Measurements from ENCODE around the gene TCEA2. TPM values are rescaled to one million over a fixed set of nuclear protein-coding genes. Genes with fewer than 3 reads are reported as not detected.
"Not testable (repeated sequence)": the region's sequence is repeated elsewhere in the genome, so short reads cannot be mapped to it uniquely, and the experiment has no call there.

The TCEA2 gene
- total RNA-seq, 4 donors from 2014 or later, result 28.1 to 39.7 (median 33.6) TPM

- 80% methylated on average over 9 of the region's 13 CpGs; no CpG with 5 or more reads in 1 of the 2 donors for WGBS, 2 donors (ENCODE audit: low coverage in 1 of 2)
- Histone ChIP-seq H3K9me3 (no peaks in the 10 kb centered on the region), H3K4me1 (no peaks in the 10 kb centered on the region), H3K27ac (no peak overlapping the region), H3K27me3 (peaks cover 4% of the 10 kb centered on the region), H3K36me3 (no peaks in the 10 kb centered on the region), H3K4me3 (no peak overlapping the region)
- TF ChIP-seq, protein P1, sequence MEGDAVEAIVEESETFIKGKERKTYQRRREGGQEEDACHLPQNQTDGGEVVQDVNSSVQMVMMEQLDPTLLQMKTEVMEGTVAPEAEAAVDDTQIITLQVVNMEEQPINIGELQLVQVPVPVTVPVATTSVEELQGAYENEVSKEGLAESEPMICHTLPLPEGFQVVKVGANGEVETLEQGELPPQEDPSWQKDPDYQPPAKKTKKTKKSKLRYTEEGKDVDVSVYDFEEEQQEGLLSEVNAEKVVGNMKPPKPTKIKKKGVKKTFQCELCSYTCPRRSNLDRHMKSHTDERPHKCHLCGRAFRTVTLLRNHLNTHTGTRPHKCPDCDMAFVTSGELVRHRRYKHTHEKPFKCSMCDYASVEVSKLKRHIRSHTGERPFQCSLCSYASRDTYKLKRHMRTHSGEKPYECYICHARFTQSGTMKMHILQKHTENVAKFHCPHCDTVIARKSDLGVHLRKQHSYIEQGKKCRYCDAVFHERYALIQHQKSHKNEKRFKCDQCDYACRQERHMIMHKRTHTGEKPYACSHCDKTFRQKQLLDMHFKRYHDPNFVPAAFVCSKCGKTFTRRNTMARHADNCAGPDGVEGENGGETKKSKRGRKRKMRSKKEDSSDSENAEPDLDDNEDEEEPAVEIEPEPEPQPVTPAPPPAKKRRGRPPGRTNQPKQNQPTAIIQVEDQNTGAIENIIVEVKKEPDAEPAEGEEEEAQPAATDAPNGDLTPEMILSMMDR (IDR thresholded peaks at IDR 0.05), result no peak
- TF ChIP-seq EP300 (IDR thresholded peaks at IDR 0.05) (no peak), POLR2A (IDR thresholded peaks at IDR 0.05) (no peak), POLR2AphosphoS5 (IDR thresholded peaks at IDR 0.05) (no peak)
- no peak for ATAC-seq
Measured at GRCh38 chr20:64113796-64114355, 50.9 kb downstream of the TCEA2 start.

GRCh38 chr20:64114356-64114971 lies 51.5 kb downstream of the TCEA2 start:
- H3K4me1 ChIP-seq, result no peaks in the 10 kb centered on the region
- WGBS, 2 donors (ENCODE audit: low coverage in 1 of 2), result 80% methylated on average over 1 of the region's 14 CpGs; no CpG with 5 or more reads in 1 of the 2 donors
- H3K27ac ChIP-seq, result no peak overlapping the region
- no peak for TF ChIP-seq POLR2A (IDR thresholded peaks at IDR 0.05)
- TF ChIP-seq POLR2AphosphoS5 (IDR thresholded peaks at IDR 0.05), result no peak
- TF ChIP-seq EP300 (IDR thresholded peaks at IDR 0.05), result no peak
- TF ChIP-seq, protein P1 (IDR thresholded peaks at IDR 0.05), result no peak
- no peaks in the 10 kb centered on the region for H3K9me3 ChIP-seq
- no peaks in the 10 kb centered on the region for H3K36me3 ChIP-seq
- no peak for ATAC-seq
- H3K27me3 ChIP-seq, result peaks cover 2% of the 10 kb centered on the region
- H3K4me3 ChIP-seq, result no peak overlapping the region

- Histone ChIP-seq H3K9me3 (no peaks in the 10 kb centered on the region), H3K4me3 (no peak overlapping the region), H3K4me1 (peaks cover 0 to 5% (median 2%) of the 10 kb centered on the region in 3 donors), H3K27me3 (peaks cover 7% of the 10 kb centered on the region), H3K36me3 (no peaks in the 10 kb centered on the region), H3K27ac (no peak overlapping the region)
- WGBS, 2 donors (ENCODE audit: low coverage in 1 of 2), result 75 to 100% methylated on average over 2 to 6 of the region's 14 CpGs
- TF ChIP-seq POLR2AphosphoS5 (IDR thresholded peaks at IDR 0.05), result no peak
- no peak for ATAC-seq
Measured at GRCh38 chr20:64115171-64115911, 52.3 kb downstream of the TCEA2 start.

DNA sequence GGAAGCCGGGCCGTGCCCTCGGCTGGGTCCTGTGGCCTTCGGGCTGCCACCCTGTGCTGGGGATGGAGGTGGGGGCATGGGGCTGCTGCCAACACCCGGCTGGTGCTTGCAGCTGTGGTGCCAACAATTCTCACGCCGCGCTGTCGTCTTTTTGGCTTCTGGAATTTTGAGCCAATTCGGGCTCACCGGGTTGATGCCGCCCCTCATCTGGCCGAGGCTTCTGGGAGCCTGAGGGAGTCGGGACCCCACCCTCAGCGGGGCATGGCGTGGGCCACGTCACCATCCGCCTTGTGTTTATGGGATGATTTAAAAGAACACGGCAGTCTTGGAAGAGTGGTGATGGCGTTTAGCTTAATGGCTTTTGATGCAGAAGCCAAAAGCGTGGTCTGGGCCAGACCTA lies 53.0 kb downstream of the TCEA2 start:
- TF ChIP-seq, protein P1 (IDR thresholded peaks at IDR 0.05), result no peak
- TF ChIP-seq POLR2AphosphoS5 (IDR thresholded peaks at IDR 0.05) (no peak), POLR2A (IDR thresholded peaks at IDR 0.05) (no peak), EP300 (IDR thresholded peaks at IDR 0.05) (no peak)
- 30% methylated on average over 2 of the region's 21 CpGs; no CpG with 5 or more reads in 1 of the 2 donors for WGBS, 2 donors (ENCODE audit: low coverage in 1 of 2)
- Histone ChIP-seq H3K4me1 (peaks cover 0 to 9% (median 3%) of the 10 kb centered on the region in 3 donors), H3K27me3 (peaks cover 12% of the 10 kb centered on the region), H3K27ac (no peak overlapping the region), H3K4me3 (no peak overlapping the region), H3K36me3 (no peaks in the 10 kb centered on the region), H3K9me3 (no peaks in the 10 kb centered on the region)
- no peak for ATAC-seq

DNA sequence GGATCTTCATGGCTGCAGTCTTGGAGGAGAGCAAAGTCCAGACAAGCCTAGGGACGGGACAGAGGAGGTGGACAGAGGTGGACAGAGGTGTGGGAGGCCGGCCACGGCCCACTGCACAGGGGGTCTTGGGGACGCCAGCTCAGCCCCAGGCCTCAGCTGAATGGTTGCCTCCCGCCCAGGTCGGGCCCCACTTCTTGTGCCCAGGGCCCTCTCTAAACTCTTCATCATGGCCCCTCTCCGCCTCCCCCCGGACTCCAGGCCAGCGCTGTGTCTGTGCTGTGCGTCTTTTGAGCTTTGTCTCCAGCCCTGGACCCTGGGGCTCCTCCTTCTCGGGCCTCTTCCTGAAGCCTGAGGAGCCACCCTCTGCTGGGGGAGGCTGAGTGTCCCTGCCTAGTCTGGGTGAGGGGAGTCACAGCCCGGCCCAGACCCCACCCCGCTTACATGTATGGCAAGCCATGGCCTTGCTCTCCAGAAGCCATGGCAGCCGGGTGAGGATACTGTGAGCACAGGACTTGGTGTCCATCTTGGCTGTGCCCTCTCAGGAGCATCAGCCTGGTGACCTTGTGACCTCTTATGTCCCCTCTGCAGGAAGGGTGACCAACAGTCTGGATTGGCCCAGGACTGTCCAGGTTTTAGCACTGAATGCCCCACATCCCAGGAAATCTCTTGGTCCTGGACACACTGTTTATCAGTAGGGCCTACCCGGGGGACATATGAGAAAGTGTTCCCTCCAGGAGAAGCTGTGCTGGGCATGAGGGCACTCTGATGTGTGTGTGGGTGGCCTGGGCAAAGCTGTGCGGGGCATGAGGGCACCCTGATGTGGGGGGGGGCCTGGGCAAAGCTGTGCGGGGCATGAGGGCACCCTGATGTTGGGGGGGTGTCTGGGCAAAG lies 53.8 kb downstream of the TCEA2 start:
- 67 to 84% methylated on average over 6 of the region's 17 CpGs for WGBS, 2 donors (ENCODE audit: low coverage in 1 of 2)
- no peaks in the 10 kb centered on the region for H3K9me3 ChIP-seq
- peaks cover 19% of the 10 kb centered on the region for H3K27me3 ChIP-seq
- TF ChIP-seq POLR2A (IDR thresholded peaks at IDR 0.05) (no peak), POLR2AphosphoS5 (IDR thresholded peaks at IDR 0.05) (no peak), EP300 (IDR thresholded peaks at IDR 0.05) (no peak)
- TF ChIP-seq, protein P1 (IDR thresholded peaks at IDR 0.05), result no peak
- no peaks in the 10 kb centered on the region for H3K36me3 ChIP-seq
- no peak overlapping the region for H3K27ac ChIP-seq
- ATAC-seq, result no peak
- H3K4me3 ChIP-seq, result no peak overlapping the region
- peaks cover 0 to 9% (median 3%) of the 10 kb centered on the region in 3 donors for H3K4me1 ChIP-seq

- not testable (repeated sequence) for H3K9me3 ChIP-seq, H3K4me3 ChIP-seq
- no CpG with 5 or more reads among the region's 6 CpGs for WGBS, 2 donors (ENCODE audit: low coverage in 1 of 2)
Measured at GRCh38 chr20:64117432-64117777, 54.4 kb downstream of the TCEA2 start.

More at GRCh38 chr20:64117432-64117777, 54.4 kb downstream of the TCEA2 start:
- not testable (repeated sequence) for H3K4me1 ChIP-seq, ATAC-seq, H3K27ac ChIP-seq, H3K36me3 ChIP-seq
- peaks cover 24% of the 10 kb centered on the region for H3K27me3 ChIP-seq

Data from gastroesophageal sphincter (tissue), 4 donors.